ENCODE results near the gene CCL13.
A peak's percentile ranks its signal among the peaks of the same experiment; 100 is the strongest.

Gene CCL13

DNA sequence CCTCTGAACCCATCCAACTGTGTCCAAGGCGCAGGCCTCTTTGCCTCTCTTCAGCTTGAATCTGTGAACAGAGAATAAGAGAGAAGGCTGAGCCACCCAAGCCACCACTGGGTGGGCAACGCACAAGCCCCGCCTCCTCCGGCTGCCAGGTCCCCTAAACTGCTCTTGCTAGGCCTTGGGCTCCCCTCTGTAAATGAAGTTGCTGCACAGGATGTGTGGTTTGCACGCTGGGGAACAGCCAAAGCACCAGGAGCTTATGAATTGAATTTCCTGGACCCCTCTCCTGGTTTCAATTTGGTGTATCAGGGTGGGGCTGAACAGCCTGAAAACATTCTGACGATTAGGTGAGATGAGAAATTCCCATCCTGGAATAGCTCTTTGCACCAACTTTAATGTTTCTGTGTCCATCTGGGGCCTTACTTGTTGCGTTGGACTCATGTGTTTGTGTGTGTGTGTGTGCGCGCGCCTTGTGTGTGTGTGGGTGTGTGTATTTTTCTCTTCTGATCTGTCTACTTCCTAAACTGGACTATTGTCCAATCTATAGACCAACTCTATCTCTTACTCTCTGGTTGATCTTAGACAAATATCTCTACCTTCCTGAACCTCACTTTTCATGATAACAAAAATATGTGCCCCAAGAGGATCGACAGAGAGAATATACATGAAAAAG, 4.5 kb downstream of the CCL13 start:
- Histone ChIP-seq H3K23ac (ENCODE audit: low read length) (no peak overlapping the region), H3K27me3 (ENCODE audit: insufficient read depth, low read length) (no peaks in the 10 kb centered on the region), H3K79me1 (ENCODE audit: low read length) (no peaks in the 10 kb centered on the region), H4K8ac (ENCODE audit: low read depth, low read length) (no peak overlapping the region), H3K4me3 (ENCODE audit: low read depth, low read length) (no peak overlapping the region), H4K91ac (ENCODE audit: low read depth, low read length) (no peak overlapping the region), H4K12ac (ENCODE audit: low read depth, low read length) (no peak overlapping the region), H3K9ac (ENCODE audit: low read length) (no peak overlapping the region), H2BK12ac (ENCODE audit: low read length) (no peak overlapping the region), H3K36me3 (ENCODE audit: control insufficient read depth in 1 of 2, insufficient read depth in 2 of 2, low read length in 2 of 2) (no peaks in the 10 kb centered on the region), H2AFZ (ENCODE audit: insufficient read depth, low read length, poor library complexity) (no peak overlapping the region), H3K4ac (ENCODE audit: low read depth, low read length) (no peak overlapping the region), H2BK120ac (ENCODE audit: insufficient read depth, low read length, poor library complexity) (no peak overlapping the region), H3K4me2 (ENCODE audit: low read length) (no peak overlapping the region), H3K27ac (ENCODE audit: low read depth, low read length) (no peak overlapping the region), H3K9me3 (ENCODE audit: insufficient read depth, low read depth, low read length) (no peaks in the 10 kb centered on the region), H2BK5ac (ENCODE audit: low read depth, low read length, poor library complexity) (no peak overlapping the region), H3K18ac (ENCODE audit: low read length) (no peak overlapping the region), H3K79me2 (ENCODE audit: control insufficient read depth, insufficient read depth, low read length, poor library complexity) (no peaks in the 10 kb centered on the region), H3K14ac (ENCODE audit: low read length) (no peak overlapping the region), H2AK5ac (ENCODE audit: low read length) (no peak overlapping the region), H3K4me1 (ENCODE audit: control insufficient read depth in 1 of 2, insufficient read depth in 2 of 2, low read length in 2 of 2) (no peaks in the 10 kb centered on the region)
- no CpG with 5 or more reads among the region's 11 CpGs for WGBS (ENCODE audit: extremely low coverage, insufficient coverage, insufficient read length)
- DNase-seq: no peak

DNA sequence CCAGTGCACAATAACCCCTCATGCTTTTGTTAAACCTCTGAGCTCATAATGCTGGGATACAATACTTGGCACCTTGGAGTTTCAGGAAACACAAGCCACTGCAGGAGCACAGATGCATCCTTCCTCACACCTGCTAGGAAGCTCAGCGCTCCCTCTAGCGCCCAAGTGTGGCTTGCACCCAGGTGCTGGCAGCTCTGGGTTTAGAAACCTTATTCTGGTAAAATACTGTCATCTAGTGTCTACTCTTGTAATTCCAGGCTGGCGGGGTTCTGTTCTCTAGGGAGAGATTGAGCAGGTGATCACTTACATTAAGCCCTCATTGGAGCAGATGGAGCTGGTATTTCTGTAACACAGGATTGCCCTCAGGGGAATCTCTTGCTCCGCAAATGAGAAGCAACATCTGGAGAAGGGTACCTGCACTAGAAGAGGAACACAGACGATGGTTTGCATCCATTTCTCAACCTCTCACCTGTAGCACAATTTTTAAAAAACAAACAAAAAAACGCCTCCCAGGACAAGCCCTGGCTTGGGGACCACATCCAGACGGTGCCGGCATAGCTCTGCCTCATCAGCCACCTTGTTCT, 5.3 kb downstream of the CCL13 start:
- no CpG with 5 or more reads among the region's 8 CpGs for WGBS (ENCODE audit: extremely low coverage, insufficient coverage, insufficient read length)
- no peak overlapping the region for H4K12ac ChIP-seq (ENCODE audit: low read depth, low read length)
- no peak overlapping the region for H3K9ac ChIP-seq (ENCODE audit: low read length)
- H2AFZ ChIP-seq (ENCODE audit: insufficient read depth, low read length, poor library complexity): no peak overlapping the region
- H3K23ac ChIP-seq (ENCODE audit: low read length): no peak overlapping the region
- no peak overlapping the region for H4K8ac ChIP-seq (ENCODE audit: low read depth, low read length)
- no peaks in the 10 kb centered on the region for H3K36me3 ChIP-seq (ENCODE audit: control insufficient read depth in 1 of 2, insufficient read depth in 2 of 2, low read length in 2 of 2)
- H3K4me2 ChIP-seq (ENCODE audit: low read length): no peak overlapping the region
- H2AK5ac ChIP-seq (ENCODE audit: low read length): no peak overlapping the region
- H2BK12ac ChIP-seq (ENCODE audit: low read length): no peak overlapping the region
- no peaks in the 10 kb centered on the region for H3K9me3 ChIP-seq (ENCODE audit: insufficient read depth, low read depth, low read length)
- H3K27me3 ChIP-seq (ENCODE audit: insufficient read depth, low read length): no peaks in the 10 kb centered on the region
- no peak overlapping the region for H3K4me3 ChIP-seq (ENCODE audit: low read depth, low read length)
- H3K27ac ChIP-seq (ENCODE audit: low read depth, low read length): no peak overlapping the region
- H3K14ac ChIP-seq (ENCODE audit: low read length): no peak overlapping the region
- H4K91ac ChIP-seq (ENCODE audit: low read depth, low read length): no peak overlapping the region
- H3K18ac ChIP-seq (ENCODE audit: low read length): no peak overlapping the region
- H3K79me1 ChIP-seq (ENCODE audit: low read length): no peaks in the 10 kb centered on the region
- no peak overlapping the region for H2BK5ac ChIP-seq (ENCODE audit: low read depth, low read length, poor library complexity)
- no peaks in the 10 kb centered on the region for H3K79me2 ChIP-seq (ENCODE audit: control insufficient read depth, insufficient read depth, low read length, poor library complexity)
- DNase-seq: peak; percentile 93 to 96
- no peak overlapping the region for H3K4ac ChIP-seq (ENCODE audit: low read depth, low read length)
- no peaks in the 10 kb centered on the region for H3K4me1 ChIP-seq (ENCODE audit: control insufficient read depth in 1 of 2, insufficient read depth in 2 of 2, low read length in 2 of 2)
- no peak overlapping the region for H2BK120ac ChIP-seq (ENCODE audit: insufficient read depth, low read length, poor library complexity)

DNA sequence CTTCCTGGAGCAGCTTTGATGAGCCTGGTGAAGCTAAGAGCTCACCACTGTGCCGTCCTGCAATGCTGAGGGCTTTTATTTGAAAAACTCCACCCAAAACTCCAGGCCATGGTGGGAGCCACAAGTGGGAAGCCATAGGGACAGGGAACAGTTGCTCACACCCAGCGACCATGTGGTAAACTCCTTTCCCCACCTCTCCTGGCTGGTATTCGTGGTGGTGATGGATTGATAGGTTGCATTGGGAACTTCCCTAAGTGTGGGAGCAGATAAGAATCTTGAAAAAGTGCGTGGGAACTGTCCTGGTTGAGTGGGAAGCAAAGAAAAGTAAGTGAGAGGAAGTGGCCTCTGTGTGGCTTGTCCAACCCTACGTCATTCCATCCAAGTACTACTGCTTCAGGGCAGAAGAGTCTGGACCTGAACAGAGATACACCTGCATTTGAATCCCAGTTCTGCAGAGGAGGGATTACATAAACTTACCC, 6.9 kb downstream of the CCL13 start, which contains the start of gene CCL1:
CCL1 (minus strand) TSS at position 51 of the 479 bp plus-strand sequence. CDS start 72 bp downstream, outside the sequence.
- H3K4me3 ChIP-seq (ENCODE audit: low read depth, low read length): no peak within 1 kb of the TSS
- H3K79me2 ChIP-seq (ENCODE audit: control insufficient read depth, insufficient read depth, low read length, poor library complexity): no peaks in the 10 kb centered on the region
- no peak within 1 kb of the TSS for H3K23ac ChIP-seq (ENCODE audit: low read length)
- H4K12ac ChIP-seq (ENCODE audit: low read depth, low read length): no peak within 1 kb of the TSS
- no peak within 1 kb of the TSS for H3K9ac ChIP-seq (ENCODE audit: low read length)
- H3K18ac ChIP-seq (ENCODE audit: low read length): no peak within 1 kb of the TSS
- H3K4ac ChIP-seq (ENCODE audit: low read depth, low read length): no peak within 1 kb of the TSS
- no peaks in the 10 kb centered on the region for H3K36me3 ChIP-seq (ENCODE audit: control insufficient read depth in 1 of 2, insufficient read depth in 2 of 2, low read length in 2 of 2)
- no peak for DNase-seq
- H3K14ac ChIP-seq (ENCODE audit: low read length): no peak within 1 kb of the TSS
- no peaks in the 10 kb centered on the region for H3K27me3 ChIP-seq (ENCODE audit: insufficient read depth, low read length)
- H2BK120ac ChIP-seq (ENCODE audit: insufficient read depth, low read length, poor library complexity): no peak within 1 kb of the TSS
- no peak within 1 kb of the TSS for H2AK5ac ChIP-seq (ENCODE audit: low read length)
- H4K8ac ChIP-seq (ENCODE audit: low read depth, low read length): no peak within 1 kb of the TSS
- no peak within 1 kb of the TSS for H3K27ac ChIP-seq (ENCODE audit: low read depth, low read length)
- H2BK5ac ChIP-seq (ENCODE audit: low read depth, low read length, poor library complexity): no peak within 1 kb of the TSS
- H4K91ac ChIP-seq (ENCODE audit: low read depth, low read length): no peak within 1 kb of the TSS
- H3K4me2 ChIP-seq (ENCODE audit: low read length): no peak within 1 kb of the TSS
- H2BK12ac ChIP-seq (ENCODE audit: low read length): no peak within 1 kb of the TSS
- H3K79me1 ChIP-seq (ENCODE audit: low read length): no peaks in the 10 kb centered on the region
- H3K4me1 ChIP-seq (ENCODE audit: control insufficient read depth in 1 of 2, insufficient read depth in 2 of 2, low read length in 2 of 2): no peaks in the 10 kb centered on the region
- H2AFZ ChIP-seq (ENCODE audit: insufficient read depth, low read length, poor library complexity): no peak within 1 kb of the TSS
- no CpG with 5 or more reads among the region's 5 CpGs for WGBS (ENCODE audit: extremely low coverage, insufficient coverage, insufficient read length)
- H3K9me3 ChIP-seq (ENCODE audit: insufficient read depth, low read depth, low read length): no peaks in the 10 kb centered on the region

DNA sequence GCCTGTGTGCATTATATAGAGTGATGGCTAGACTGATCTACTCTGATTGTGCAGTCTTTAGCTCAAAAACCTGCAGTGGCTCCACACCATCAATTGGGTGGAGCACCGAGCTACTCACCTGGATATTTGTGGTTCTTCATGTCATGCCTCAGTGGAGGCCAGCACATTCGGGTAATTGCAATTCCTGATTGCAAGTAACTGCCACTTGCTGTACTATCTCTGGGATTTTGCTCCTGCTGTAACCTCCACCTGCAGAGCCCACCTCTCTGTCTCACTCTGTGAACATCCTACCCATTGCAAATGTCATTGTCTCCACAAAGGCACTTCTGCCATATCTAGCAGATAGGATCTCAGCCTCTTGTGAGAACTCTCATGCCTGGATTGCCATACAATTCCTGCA, 8.5 kb downstream of the CCL13 start:
- Histone ChIP-seq H3K27ac (ENCODE audit: low read depth, low read length) (no peak overlapping the region), H3K4me1 (ENCODE audit: control insufficient read depth in 1 of 2, insufficient read depth in 2 of 2, low read length in 2 of 2) (no peaks in the 10 kb centered on the region), H2BK5ac (ENCODE audit: low read depth, low read length, poor library complexity) (no peak overlapping the region), H3K4me3 (ENCODE audit: low read depth, low read length) (no peak overlapping the region), H3K14ac (ENCODE audit: low read length) (no peak overlapping the region), H3K18ac (ENCODE audit: low read length) (no peak overlapping the region), H3K9me3 (ENCODE audit: insufficient read depth, low read depth, low read length) (no peaks in the 10 kb centered on the region), H4K8ac (ENCODE audit: low read depth, low read length) (no peak overlapping the region), H3K36me3 (ENCODE audit: control insufficient read depth in 1 of 2, insufficient read depth in 2 of 2, low read length in 2 of 2) (no peaks in the 10 kb centered on the region), H3K27me3 (ENCODE audit: insufficient read depth, low read length) (no peaks in the 10 kb centered on the region), H4K12ac (ENCODE audit: low read depth, low read length) (no peak overlapping the region), H3K9ac (ENCODE audit: low read length) (no peak overlapping the region), H2AFZ (ENCODE audit: insufficient read depth, low read length, poor library complexity) (no peak overlapping the region), H3K79me2 (ENCODE audit: control insufficient read depth, insufficient read depth, low read length, poor library complexity) (no peaks in the 10 kb centered on the region), H2BK12ac (ENCODE audit: low read length) (no peak overlapping the region), H3K4me2 (ENCODE audit: low read length) (no peak overlapping the region), H3K23ac (ENCODE audit: low read length) (no peak overlapping the region), H3K4ac (ENCODE audit: low read depth, low read length) (no peak overlapping the region), H4K91ac (ENCODE audit: low read depth, low read length) (no peak overlapping the region), H2AK5ac (ENCODE audit: low read length) (no peak overlapping the region), H2BK120ac (ENCODE audit: insufficient read depth, low read length, poor library complexity) (no peak overlapping the region), H3K79me1 (ENCODE audit: low read length) (no peaks in the 10 kb centered on the region)
- no peak for DNase-seq
- no CpG with 5 or more reads among the region's 2 CpGs for whole genome bisulfite sequencing (ENCODE audit: extremely low coverage, insufficient coverage, insufficient read length)

Data from trophoblast cell (in vitro differentiated cells and primary cell).